HepG2 (cell line): Measurements from ENCODE around the gene FHL1.

Experiments
- CTCF ChIP-seq: sonication (generic); formaldehyde crosslinking; IDR thresholded peaks from 2 replicates; pipeline ENCODE4 v1.5.0; 2020; ENCODE audit warnings: mild to moderate bottlenecking, missing genetic modification reagents, moderate library complexity
- FOSL2 ChIP-seq: sonication (generic); formaldehyde crosslinking; IDR thresholded peaks from 2 replicates; pipeline ENCODE4 v1.4.0; 2020; ENCODE audit warnings: missing genetic modification reagents
- GABPA ChIP-seq, 2 experiments: IDR thresholded peaks; 2 replicates each; pipeline ENCODE4 v1.6.1; 2011 to 2016; ENCODE audit warnings: low read depth in 2 of 2, low read length in 1 of 2, missing biosample characterization in 1 of 2, missing genetic modification characterization in 1 of 2
- MEF2D ChIP-seq: sonication (generic); formaldehyde crosslinking; IDR thresholded peaks from 2 replicates; pipeline ENCODE4 v1.5.1; 2020; ENCODE audit warnings: mild to moderate bottlenecking, missing genetic modification reagents
- PAX8 ChIP-seq: sonication (generic); formaldehyde crosslinking; IDR thresholded peaks from 2 replicates; pipeline ENCODE4 v1.8.0; 2022; ENCODE audit warnings: mild to moderate bottlenecking, missing genetic modification reagents, borderline replicate concordance
- RNF2 ChIP-seq: fragments of 450-650 bp; conservative IDR thresholded peaks from 2 replicates; pipeline ENCODE4 v1.6.1; 2016; ENCODE audit warnings: low read depth
- SKI ChIP-seq: fragments of 450-650 bp; IDR thresholded peaks from one replicate; pipeline ENCODE4 v1.6.1; 2018; ENCODE audit warnings: mild to moderate bottlenecking; ENCODE audit not compliant: partially characterized antibody
- SP1 ChIP-seq, 2 experiments: fragments of 450-650 bp in 1 of 2; sonication (generic) in 1 of 2; formaldehyde crosslinking in 1 of 2; IDR thresholded peaks; 2 replicates each; pipeline versions ENCODE4 v1.4.0 to v1.6.1; 2016 to 2020; ENCODE audit warnings: missing genetic modification reagents in 1 of 2
- ZNF282 ChIP-seq: fragments of 450-650 bp; IDR thresholded peaks from 2 replicates; pipeline ENCODE4 v1.6.1; 2018; ENCODE audit not compliant: partially characterized antibody
- ZNF713 ChIP-seq: sonication (generic); formaldehyde crosslinking; IDR thresholded peaks from 2 replicates; pipeline ENCODE4 v1.4.0; 2020; ENCODE audit warnings: mild to moderate bottlenecking, missing genetic modification reagents

GRCh38 chrX:136165406-136165805 lies 18.1 kb downstream of the FHL1 start:
- TF ChIP-seq SP1 (IDR thresholded peaks at IDR 0.05), result no peak
- no peak for TF ChIP-seq SP1 (CRISPR knock-in tag; IDR thresholded peaks at IDR 0.05)
- no peak for TF ChIP-seq PAX8 (CRISPR knock-in tag)
- TF ChIP-seq ZNF282, result no peak
- TF ChIP-seq SKI, result no peak
- no peak for TF ChIP-seq ZNF713 (CRISPR knock-in tag)
- no peak for TF ChIP-seq MEF2D
- no peak for TF ChIP-seq RNF2
- no peak for TF ChIP-seq GABPA (IDR thresholded peaks at IDR 0.05; ENCODE audit: low read depth, low read length)
- TF ChIP-seq GABPA (CRISPR knock-in tag; IDR thresholded peaks at IDR 0.05; ENCODE audit: low read depth), result no peak
- TF ChIP-seq FOSL2 (CRISPR knock-in tag), result no peak
- no peak for TF ChIP-seq CTCF (CRISPR knock-in tag)
